ENCODE results near the gene MEIS2. TPM values are rescaled to one million over a fixed set of nuclear protein-coding genes. Genes with fewer than 3 reads are reported as not detected.

The MEIS2 gene
- total and polyA plus RNA-seq, 8 donors: 3.9 to 77.7 (median 25.9) TPM

DNA sequence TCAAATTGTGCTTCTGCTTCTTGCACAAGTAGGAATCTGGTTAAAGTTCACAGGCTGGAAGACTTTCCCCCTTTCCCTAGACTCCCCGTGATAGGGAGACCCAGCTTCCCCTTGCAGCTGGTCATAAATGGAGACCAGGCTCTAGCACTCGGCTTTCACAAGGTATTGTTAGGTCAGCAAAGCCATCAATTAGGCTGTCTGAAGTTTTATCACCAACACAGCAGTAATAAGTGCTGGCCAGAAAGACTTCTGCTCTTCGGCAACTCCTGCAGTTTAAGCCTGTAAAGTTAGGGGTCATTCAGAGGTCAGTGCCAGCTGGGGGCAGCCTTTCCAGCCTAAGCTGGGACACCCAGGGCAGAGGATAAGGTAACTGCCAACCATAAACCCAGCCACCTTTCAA is 203.4 kb downstream of the MEIS2 start:
- Histone ChIP-seq H3K9me3 (no peaks in the 10 kb centered on the region), H3K27me3 (no peaks in the 10 kb centered on the region), H3K4me3 (no peak overlapping the region), H3K36me3 (peaks cover 0 to 26% (median 19%) of the 10 kb centered on the region in 4 donors), H3K27ac (peak overlapping the region in 1 of 5 donors; percentile 5), H3K4me1 (peaks cover 0 to 20% (median 7%) of the 10 kb centered on the region in 4 donors)
- DNase-seq: peak in 1 of 2 donors; percentile 50
- WGBS, 5 donors: 42 to 68% (median 48%) methylated on average over 3 of the region's 3 CpGs
- TF ChIP-seq EP300 (IDR thresholded peaks at IDR 0.05): no peak
- no peak for TF ChIP-seq POLR2A (IDR thresholded peaks at IDR 0.05)
- no peak for TF ChIP-seq POLR2AphosphoS5 (IDR thresholded peaks at IDR 0.05)
- TF ChIP-seq, protein P1, sequence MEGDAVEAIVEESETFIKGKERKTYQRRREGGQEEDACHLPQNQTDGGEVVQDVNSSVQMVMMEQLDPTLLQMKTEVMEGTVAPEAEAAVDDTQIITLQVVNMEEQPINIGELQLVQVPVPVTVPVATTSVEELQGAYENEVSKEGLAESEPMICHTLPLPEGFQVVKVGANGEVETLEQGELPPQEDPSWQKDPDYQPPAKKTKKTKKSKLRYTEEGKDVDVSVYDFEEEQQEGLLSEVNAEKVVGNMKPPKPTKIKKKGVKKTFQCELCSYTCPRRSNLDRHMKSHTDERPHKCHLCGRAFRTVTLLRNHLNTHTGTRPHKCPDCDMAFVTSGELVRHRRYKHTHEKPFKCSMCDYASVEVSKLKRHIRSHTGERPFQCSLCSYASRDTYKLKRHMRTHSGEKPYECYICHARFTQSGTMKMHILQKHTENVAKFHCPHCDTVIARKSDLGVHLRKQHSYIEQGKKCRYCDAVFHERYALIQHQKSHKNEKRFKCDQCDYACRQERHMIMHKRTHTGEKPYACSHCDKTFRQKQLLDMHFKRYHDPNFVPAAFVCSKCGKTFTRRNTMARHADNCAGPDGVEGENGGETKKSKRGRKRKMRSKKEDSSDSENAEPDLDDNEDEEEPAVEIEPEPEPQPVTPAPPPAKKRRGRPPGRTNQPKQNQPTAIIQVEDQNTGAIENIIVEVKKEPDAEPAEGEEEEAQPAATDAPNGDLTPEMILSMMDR (IDR thresholded peaks at IDR 0.05): no peak
- intact Hi-C loops (cut with DNase I; ENCODE audit: low total_unique reads): no loop called here

DNA sequence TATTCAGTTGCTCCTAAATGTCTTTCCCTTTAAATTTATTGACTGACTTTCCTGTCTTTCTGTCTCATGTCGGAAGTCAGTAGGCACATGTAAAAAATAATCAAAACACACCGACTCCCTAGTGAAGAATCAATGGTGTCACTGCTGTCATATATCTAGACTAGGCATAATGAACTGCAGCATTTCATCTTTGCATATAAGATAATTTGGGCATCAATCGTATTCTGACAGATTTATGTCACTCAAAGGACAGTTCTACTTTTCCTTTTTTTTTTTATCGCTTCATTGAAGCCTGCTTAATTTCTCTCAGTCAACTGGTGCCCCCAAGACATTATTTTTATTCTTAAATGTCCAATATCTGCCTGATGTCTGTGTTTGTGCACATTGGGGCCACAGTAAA is 206.3 kb downstream of the MEIS2 start:
- peaks cover 0 to 3% (median 0%) of the 10 kb centered on the region in 3 donors for H3K27me3 ChIP-seq
- peaks cover 0 to 15% (median 7%) of the 10 kb centered on the region in 4 donors for H3K4me1 ChIP-seq
- no peak for DNase-seq
- no peak overlapping the region for H3K27ac ChIP-seq
- no peak overlapping the region for H3K4me3 ChIP-seq
- H3K36me3 ChIP-seq: peaks cover 0 to 33% (median 24%) of the 10 kb centered on the region in 4 donors
- intact Hi-C loops (cut with DNase I; ENCODE audit: low total_unique reads): no loop called here
- 79 to 91% (median 89%) methylated on average over 4 of the region's 4 CpGs for WGBS, 5 donors
- no peaks in the 10 kb centered on the region for H3K9me3 ChIP-seq
- TF ChIP-seq POLR2A (IDR thresholded peaks at IDR 0.05): no peak
- no peak for TF ChIP-seq POLR2AphosphoS5 (IDR thresholded peaks at IDR 0.05)
- TF ChIP-seq, protein P1 (IDR thresholded peaks at IDR 0.05): no peak
- TF ChIP-seq EP300 (IDR thresholded peaks at IDR 0.05): no peak

DNA sequence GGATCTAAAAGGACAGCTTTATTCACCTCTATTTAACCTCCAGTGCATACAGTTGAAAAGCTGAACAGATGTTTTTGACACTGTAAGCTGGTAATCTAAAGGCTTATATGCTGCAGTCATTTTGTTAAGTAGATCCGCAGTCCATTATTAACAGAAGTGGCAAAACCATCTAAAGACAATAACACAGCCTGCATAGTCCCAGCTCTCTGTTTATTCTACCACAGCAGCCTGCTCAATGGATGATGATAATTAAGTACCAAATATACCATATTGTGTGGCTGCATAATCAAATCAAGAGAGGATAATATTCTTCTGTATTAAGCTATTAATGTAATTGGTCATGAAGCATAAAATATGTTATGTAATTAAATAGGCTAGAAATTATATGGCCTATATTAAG is 207.1 kb downstream of the MEIS2 start:
- intact Hi-C loops (cut with DNase I; ENCODE audit: low total_unique reads): no loop called here
- Histone ChIP-seq H3K9me3 (no peaks in the 10 kb centered on the region), H3K27ac (no peak overlapping the region), H3K4me3 (no peak overlapping the region), H3K4me1 (peaks cover 0 to 16% (median 8%) of the 10 kb centered on the region in 4 donors), H3K36me3 (peaks cover 0 to 33% (median 24%) of the 10 kb centered on the region in 4 donors), H3K27me3 (peaks cover 0 to 11% (median 7%) of the 10 kb centered on the region in 3 donors)
- 79 to 100% (median 84%) methylated on average over 1 of the region's 1 CpG for WGBS, 5 donors
- TF ChIP-seq EP300 (IDR thresholded peaks at IDR 0.05): no peak
- no peak for DNase-seq

DNA sequence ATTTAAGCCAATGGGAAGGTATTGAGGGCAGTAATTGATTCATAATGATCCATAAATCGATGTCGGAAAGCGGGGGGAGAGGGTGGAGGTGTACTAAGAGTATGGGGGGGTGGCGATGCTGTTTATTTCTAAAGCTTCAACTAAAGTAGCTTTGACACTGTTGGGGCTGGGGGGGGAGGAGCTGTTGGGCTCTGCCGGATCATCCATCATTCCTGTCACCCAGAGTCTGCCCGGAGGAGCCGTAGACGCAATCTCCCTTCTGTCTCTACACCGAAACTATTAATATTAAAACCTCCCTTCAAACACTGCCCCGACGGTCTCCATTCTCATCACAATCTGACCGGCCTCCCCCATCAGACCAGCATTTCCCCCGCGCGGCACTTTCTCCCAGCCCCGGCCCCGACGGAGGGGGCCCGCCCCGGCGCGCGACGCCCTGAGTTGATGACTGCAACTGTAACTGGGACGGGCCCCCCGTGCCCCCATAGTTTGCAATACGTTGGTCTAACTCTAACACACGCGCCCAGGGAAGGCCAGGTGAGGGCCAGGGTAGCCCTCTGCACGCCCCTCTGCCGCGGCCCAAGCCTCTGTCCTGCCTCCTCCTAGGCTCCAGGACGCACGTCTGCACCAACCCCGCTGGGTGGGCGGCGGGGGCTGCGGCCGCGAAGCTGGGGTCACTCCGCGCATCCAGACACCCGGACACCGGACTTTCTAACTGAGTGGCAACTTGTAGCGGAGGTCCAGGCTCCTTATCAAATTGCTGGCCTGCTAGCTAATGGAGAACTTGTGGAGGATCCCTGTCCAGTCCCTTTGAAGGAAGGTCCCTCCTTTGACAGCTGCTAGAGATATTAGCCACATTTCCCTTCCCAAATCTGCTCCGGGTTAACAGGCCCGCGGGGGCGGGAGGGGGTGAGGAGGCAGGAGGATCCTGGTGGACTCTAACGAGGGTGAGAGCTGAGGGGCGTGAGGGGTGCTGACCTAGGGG is 212.0 kb downstream of the MEIS2 start:
- Histone ChIP-seq H3K4me1 (peaks cover 7 to 45% (median 22%) of the 10 kb centered on the region in 4 donors), H3K27ac (peak overlapping the region in 1 of 5 donors; percentile 77), H3K36me3 (peaks cover 0 to 10% (median 8%) of the 10 kb centered on the region in 4 donors), H3K27me3 (peaks cover 0 to 61% (median 38%) of the 10 kb centered on the region in 3 donors), H3K9me3 (no peaks in the 10 kb centered on the region), H3K4me3 (peak overlapping the region; percentile 39 to 47 (median 44))
- peak in 1 of 2 donors; percentile 78 for DNase-seq
- intact Hi-C loops (cut with DNase I; ENCODE audit: low total_unique reads): loop anchor here (10.0 kb wide), 2 partner anchors 216 to 246 kb away; partner anchors contain the start of gene MEIS2
- WGBS, 5 donors: 24 to 28% (median 25%) methylated on average over 22 to 51 of the region's 51 CpGs
- no peak for TF ChIP-seq EP300 (IDR thresholded peaks at IDR 0.05)
- TF ChIP-seq POLR2AphosphoS5 (IDR thresholded peaks at IDR 0.05): no peak
- TF ChIP-seq, protein P1 (IDR thresholded peaks at IDR 0.05): no peak
- TF ChIP-seq POLR2A (IDR thresholded peaks at IDR 0.05): no peak

Data from stomach (tissue), 9 donors.